ENCODE results near the gene IL10RB. TPM values are rescaled to one million over a fixed set of nuclear protein-coding genes. Genes with fewer than 3 reads are reported as not detected.
A peak's percentile ranks its signal among the peaks of the same experiment; 100 is the strongest.

IL10RB gene
- total and polyA plus RNA-seq, 2 of the 13 experiments (the other 11 are each of a cell fraction or from before 2014, with no cell fraction given) = 17.4 to 18.2 TPM

GRCh38 chr21:33302796-33303195, 36.6 kb downstream of the IL10RB start (continued):
- no peak for TF ChIP-seq ZNF800 (CRISPR knock-in tag; IDR thresholded peaks at IDR 0.05)
- no peak for TF ChIP-seq ZNF609 (CRISPR knock-in tag; IDR thresholded peaks at IDR 0.05; ENCODE audit: borderline replicate concordance)
- no peak for TF ChIP-seq ZNF160 (CRISPR knock-in tag; IDR thresholded peaks at IDR 0.05)
- no peak for TF ChIP-seq NR2F1 (CRISPR knock-in tag; IDR thresholded peaks at IDR 0.05)
- TF ChIP-seq HIVEP1 (CRISPR knock-in tag; IDR thresholded peaks at IDR 0.05) = no peak
- TF ChIP-seq ZFX (CRISPR knock-in tag; IDR thresholded peaks at IDR 0.05; ENCODE audit: low read depth) = peak; percentile 62
- TF ChIP-seq ZBTB10 (CRISPR knock-in tag; IDR thresholded peaks at IDR 0.05; ENCODE audit: borderline replicate concordance) = no peak
- no peak for TF ChIP-seq ZNF343 (CRISPR knock-in tag; IDR thresholded peaks at IDR 0.05)
- no peak for TF ChIP-seq ZBTB33 (CRISPR knock-in tag; IDR thresholded peaks at IDR 0.05)
- TF ChIP-seq PBX3 (CRISPR knock-in tag; IDR thresholded peaks at IDR 0.05; ENCODE audit: borderline replicate concordance) = no peak
- no peak for TF ChIP-seq REL (CRISPR knock-in tag; conservative IDR thresholded peaks at IDR 0.05)
